ENCODE data around the gene SLC9A9.

The SLC9A9 gene

DNA sequence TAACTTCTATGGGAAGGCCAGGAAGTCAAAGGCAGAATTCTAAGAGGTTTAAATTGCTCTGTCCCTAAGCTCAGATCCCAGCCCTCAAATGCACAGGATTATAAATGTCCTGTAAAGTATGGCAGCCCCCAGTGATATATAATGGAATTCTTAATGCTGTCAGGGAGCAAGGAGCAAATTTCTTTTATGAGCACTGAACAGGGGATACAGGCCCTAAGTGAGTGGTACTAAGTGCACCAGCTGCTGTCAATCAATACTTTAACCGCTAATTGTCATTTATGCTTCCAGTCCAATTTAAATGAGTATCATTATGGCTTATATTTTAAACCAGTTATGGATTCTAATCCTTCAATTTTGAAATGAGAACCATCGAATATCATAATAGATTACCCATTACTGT, 4.7 kb downstream of the SLC9A9 start:
- DNase-seq (ENCODE audit: low spot score) = no peak

DNA sequence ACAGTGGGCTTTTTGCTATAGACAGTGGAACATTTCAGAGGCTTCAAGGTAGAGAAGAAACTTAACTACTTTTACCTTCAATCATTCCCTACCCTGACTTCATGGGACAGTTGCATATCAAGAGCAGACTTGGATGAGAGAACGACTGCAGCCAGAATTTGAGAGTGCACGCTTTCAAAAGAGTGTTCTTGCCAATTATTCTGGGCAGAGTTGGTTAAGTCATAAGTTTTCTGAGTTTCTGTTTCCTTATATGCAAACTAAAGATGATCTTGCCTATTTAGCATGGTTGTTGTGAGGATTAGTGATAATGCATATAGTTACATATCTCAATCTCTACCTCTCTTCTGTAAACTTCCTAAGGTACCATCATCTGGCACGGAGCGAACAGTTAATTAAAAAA, 7.6 kb downstream of the SLC9A9 start:
- DNase-seq (ENCODE audit: low spot score) = no peak

DNA sequence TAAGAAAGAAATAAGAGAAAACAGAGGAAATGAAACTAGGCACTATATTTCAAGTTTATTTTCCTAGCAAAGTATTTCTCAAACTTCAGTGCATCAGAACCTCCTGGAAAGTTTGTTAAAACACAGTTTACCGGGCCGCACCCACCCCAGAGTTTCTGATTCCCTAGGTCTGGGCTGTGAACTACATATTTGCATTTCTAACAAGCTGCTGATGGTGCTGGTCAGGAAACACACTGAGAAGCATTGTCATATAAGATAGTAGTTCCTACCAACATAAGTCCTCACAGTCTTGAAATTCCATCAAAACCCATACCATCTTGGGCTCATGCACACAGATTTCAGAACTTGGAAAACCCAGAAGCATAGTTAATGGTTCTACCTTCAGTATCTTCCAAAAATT, 8.3 kb downstream of the SLC9A9 start:
- no peak for DNase-seq (ENCODE audit: low spot score)

DNA sequence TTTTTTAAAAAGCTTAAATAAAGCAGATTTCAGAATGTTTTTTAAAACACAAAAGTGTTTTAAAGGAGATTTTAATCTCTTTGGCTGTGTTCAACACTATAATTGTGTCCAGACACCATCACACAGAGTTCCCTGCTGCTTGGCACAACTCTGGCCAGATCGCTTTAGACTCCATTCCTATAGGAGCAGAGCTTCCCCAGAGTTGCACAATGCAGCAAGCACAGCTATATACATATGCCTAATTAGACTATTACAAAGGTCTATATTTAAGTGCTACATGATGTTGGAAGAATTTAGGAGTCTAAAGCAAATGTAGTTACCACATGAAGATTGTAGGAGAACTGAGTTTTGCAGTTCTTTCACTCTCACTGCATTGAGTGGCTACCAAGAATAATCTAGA, 11.2 kb downstream of the SLC9A9 start:
- DNase-seq (ENCODE audit: low spot score) = no peak

DNA sequence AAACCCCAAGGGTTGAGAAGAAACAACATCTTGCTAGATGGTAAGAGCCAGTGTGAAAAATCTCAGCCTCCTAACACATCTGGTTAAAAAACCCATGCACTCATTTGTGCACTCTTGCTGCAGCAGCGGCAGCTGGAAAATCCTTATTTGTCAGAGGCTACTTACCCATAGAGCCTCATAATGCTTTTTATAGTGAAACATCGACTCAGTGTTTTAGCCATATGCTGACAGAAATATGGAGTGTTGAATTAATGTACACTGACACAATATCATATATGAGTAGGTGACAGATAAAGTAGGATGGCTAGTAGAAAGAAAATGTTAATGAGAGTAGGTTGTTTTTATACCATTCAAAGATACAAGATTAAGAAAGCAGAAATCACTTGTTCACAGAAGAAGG, 13.0 kb downstream of the SLC9A9 start:
- no peak for DNase-seq (ENCODE audit: low spot score)

DNA sequence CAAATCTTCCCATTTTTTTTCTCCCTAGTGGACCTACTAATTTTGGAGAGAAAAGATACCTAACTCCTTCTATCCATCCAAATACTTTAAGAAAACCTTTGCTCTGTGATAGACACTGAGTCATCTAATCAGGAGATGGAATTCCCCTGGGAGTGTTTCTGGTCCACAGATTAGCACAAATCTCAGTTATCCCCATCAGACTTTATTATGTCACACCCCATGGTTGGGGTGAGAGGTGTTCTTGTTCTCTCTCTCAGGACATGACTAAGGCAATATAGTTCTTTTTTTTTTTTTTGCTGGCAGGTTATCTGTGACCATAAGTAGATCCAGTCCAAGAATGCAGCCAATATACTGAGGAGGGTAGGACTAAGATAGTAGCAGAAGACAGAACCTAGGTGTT, 15.8 kb downstream of the SLC9A9 start:
- no peak for DNase-seq (ENCODE audit: low spot score)

DNA sequence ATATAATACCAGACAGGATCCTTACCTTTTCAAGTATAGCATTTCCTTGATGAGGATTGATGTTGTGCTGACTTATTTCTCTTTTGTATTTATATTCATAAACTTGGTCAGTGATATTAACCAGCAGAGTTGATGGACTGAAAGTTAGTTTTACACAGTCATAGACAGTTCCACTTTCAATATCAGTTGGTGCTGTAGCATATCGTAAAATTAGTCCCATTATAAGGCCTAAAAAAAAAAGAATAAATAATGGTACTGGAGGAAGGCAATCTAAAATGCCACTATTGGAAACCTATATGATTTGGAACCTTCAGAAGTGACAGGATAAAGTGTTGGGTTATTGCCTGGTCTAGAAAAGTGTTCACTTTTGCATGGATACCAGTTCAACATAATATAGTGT, 16.3 kb downstream of the SLC9A9 start:
- no peak for DNase-seq (ENCODE audit: low spot score)

DNA sequence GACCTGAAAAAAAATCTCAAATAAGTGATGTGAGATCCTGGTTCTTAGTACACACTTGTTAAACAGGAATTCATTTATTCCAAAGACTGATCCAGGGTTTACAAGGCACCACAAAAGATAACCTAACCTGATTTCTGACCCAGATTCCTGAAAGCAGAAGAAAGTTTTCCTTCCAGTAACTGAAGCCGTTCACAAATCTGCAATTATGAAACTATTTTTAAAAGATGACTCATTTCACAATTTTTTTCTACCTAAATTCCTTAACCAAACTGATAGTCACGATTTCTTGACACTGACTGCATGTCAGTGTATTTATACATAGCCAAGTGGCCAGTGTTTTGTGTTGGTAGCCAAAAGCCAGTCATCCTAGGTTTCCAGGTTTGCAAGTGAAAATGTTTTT, 17.1 kb downstream of the SLC9A9 start:
- DNase-seq (ENCODE audit: low spot score) = no peak

DNA sequence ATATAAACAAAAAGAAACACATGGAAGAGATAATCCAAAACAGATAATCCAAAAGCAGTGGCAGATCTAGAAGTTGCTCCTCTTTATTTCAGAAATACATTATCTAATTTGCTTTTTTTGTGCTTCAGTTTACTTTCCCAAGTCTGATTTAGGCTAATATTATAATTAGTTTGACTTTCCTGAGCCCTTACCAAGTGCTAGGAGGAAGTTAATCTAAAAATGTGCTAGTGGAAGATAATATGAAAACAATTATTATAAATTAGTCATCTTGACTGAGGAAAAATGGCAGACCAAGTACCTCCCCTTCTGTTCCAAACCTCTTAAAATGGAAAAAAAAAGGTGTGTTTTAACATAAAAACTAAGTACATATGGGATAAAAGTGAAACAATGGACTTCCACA, 17.5 kb downstream of the SLC9A9 start:
- DNase-seq (ENCODE audit: low spot score) = no peak

DNA sequence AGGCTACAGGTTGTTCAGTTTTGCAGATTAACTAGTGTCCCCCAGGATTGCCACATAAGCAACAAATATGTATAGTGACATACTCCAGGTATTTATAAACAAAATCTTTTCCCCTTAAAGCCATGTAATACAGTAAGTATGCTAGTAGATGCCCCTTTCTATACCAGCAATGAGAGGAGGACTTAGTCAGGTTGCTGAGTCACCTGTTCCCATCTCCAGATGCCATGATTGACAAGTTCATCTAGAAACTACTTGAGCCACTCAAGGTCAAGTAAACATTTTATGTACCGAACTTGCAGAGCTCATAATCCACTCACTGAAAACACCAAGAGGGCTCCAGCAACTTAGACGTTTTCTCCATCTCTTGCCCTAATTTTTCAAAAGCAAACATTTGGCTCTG, 18.2 kb downstream of the SLC9A9 start:
- no peak for DNase-seq (ENCODE audit: low spot score)

DNA sequence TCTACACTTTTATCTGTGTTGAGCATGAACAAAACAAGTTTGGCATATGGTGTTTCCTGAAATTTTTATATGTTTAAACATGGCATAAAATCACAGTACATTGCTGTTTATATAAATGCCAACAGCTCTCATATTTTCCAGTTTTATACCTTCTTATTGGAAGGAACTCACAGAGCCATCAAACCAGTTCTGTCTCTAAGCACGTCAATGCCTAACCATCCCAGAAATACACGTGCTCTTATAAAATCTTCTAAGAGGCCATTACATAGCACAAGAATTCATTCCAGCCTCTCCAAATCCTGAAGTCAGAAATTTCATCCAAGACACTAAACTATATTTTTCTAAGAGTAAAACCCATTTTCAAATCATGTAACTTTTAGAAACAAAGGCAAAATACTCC, 20.8 kb downstream of the SLC9A9 start:
- no peak for DNase-seq (ENCODE audit: low spot score)

DNA sequence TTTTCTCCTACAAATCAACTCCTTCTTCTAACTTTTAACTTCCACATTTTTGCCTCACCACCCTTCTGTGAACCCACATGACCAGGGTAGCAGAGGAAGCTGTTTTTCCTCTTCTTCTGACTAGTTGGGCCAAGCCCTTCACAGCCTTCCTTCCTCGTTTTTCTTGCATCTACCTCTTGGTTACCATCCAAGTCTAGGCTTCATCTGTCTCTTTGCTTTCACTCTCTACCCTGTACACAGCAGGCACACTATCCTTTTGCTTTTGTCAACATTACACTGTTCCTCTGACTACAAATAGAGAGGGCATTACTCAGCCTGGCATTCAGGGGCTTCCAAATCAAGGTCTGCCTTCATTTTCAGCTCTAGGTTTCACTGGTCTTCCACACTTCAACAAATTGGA, 22.0 kb downstream of the SLC9A9 start:
- no peak for DNase-seq (ENCODE audit: low spot score)

DNA sequence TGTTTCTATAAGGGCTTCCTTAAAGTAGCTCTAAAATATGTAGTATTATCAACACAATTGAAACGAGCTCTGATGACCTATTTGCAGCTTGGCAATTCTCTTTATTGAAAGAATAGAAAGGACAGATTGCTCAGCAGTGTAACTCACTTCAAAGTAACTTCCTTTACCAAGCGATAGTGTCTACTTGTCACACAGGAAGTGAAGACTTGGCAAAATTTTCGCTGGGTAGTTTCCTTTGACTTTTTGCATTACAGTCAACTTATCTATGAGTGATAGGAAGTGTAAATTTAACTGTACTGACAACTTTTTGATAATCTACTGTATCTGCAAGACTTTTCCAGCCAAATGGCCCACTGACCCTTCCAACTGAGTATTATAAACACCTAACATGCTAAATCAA, 22.8 kb downstream of the SLC9A9 start:
- no peak for DNase-seq (ENCODE audit: low spot score)

DNA sequence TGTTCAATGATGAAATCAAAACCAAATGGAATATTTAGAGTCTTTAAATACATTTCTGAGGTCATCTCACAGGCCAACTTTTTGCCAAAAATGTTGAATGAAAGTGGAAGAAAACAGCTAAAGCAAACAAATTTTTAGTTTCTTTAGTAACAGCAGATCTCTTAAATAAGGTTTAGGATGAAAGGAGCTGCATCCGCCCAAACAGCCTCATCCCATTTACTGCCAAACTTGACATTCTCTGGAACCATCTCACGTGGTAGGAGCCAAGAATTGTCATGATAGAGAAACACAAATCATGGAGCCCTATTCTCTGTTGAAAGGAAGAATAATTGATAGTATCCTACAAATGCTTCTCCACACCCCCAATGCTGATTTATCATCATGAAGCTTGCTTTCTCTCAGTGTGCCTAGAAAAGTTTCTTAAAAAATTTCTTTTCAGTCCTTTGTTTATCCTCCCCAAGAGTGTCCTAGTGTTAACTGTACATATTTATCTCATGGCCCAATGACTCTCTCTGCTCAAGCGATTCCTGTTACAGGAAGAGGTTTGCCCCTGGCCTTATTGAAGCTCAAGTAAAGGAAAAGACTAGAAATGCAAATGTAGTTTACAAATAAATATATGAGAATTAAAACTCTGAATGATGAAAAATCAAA, 23.4 kb downstream of the SLC9A9 start:
- no peak for DNase-seq (ENCODE audit: low spot score)

DNA sequence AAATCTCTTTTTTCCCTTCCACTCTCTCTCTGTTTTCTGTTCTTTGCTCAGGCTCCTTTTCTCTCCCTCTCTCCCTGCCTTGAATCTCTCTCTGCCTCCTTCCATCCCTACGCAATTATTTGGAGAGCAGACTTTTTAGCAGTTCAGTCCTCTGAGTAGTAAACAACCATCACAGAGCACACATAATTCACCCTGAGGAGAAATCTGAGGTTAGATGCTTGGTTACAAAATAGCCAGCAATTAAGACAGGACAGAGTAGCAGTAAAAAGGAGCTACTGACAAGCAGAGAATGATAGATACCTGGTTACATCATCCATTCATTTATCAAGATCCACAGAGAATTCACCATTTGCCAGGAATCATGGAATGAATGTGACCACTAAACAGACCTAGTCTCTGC, 25.5 kb downstream of the SLC9A9 start:
- DNase-seq (ENCODE audit: low spot score) = no peak

DNA sequence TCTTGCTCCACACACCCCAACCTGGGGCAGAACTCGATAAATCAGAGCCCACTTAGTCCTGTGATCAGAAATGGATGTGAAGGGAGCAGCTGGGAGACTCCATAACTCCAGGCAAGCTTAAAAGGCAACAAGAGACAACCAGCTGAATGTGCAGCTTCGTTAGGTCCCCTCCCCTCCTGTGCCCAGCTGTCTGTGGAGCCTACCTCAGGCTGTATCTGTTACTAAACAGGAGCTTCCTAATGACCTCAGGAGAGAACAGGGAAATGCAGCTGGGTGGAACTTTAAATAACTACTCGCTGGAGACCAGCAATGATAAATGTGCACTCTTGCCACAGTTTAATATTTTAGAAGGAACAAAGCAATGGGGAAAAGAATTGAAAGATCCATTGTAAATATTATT, 25.9 kb downstream of the SLC9A9 start:
- DNase-seq (ENCODE audit: low spot score) = no peak

DNA sequence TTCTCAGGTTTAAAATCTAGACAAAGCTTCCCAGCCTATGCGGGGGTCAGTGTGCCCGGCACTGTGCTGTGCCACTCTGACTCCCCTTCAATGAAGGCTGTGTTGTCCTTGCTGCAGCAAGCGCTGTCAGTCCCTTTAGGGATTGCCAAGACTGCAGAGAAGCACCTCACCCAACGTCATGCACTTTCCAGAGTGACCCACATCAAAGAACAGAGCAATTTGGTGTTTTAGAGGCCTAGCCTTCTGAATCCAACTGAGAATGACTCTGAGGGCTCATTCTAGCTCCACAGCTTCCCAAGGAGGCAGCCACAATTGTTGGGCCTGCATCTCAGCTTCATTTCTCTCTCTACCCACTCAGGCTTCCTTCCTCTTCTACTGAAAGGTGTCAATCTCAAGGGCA, 26.4 kb downstream of the SLC9A9 start:
- DNase-seq (ENCODE audit: low spot score) = no peak

DNA sequence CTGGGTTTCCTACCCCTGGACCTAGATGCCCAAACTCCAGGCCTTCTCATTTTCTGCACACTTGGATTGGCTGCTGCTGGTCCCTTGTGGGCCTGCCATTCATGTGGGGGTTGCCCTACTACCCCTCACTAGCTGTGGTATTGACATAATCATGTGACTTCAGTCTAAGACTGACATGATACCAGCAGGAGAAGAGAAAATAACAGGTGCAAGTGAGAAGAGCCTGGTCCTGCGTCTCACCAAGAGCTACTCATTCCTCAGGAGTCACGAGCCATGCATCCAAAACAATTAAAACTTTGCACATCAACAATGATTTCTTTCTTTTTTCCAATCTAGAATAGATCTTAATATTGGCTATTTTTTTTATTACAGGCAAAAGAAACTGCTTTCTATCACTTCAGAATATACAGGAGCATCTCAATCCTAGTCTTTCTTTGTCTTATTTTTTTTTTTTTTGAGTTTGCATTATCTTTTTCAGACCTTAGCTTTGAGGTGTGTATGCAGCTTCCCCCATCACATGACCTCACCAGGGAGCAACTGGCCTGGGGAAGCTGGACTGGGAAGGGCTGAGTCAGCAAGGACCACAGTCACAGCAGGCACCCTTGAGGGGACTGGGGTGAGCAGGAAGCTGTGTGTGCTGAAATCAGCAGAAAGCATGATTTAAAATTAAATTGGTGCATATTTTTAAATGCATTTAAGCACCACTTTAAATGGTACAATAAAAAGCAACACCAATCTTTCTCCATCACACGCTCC, 27.6 kb downstream of the SLC9A9 start:
- DNase-seq (ENCODE audit: low spot score) = no peak

DNA sequence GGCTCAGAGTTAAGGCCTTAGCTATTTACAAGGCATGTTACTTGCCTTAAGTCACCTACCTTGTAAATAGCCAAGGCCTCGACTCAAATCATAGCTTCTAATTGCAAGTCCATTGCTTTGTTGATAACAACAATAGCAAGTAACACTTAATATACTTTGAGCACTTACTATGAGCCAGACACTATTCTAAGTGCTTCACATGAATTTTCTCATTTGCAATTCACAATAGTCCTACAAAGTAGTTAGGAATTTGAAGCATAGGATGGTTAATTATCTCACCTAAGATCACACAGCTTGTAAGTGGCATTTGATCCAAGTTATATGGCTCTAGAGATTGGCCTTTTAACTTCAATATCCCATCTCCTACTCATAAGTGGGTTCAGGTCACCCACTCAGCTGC, 28.4 kb downstream of the SLC9A9 start:
- no peak for DNase-seq (ENCODE audit: low spot score)

DNA sequence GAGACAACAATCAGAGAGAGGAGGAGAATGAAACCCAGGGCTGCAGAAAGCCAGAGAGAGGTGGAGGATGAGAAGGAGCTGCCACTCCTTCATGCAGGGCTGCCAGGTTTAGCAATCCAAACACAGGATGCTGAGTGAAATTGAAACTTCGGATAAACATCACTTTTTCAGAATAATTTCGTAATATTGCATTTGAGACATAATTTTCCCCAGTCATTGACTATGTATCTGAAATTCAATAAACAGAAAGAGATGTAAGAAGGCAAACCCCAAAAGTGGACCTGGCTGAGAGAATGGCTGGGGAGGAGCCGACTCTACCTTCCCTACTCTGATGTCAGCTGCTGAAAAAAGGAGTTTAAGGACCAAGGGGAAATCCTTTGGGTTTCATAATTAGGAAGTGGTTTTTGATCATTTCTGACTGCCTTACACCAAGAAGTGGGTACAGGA, 33.8 kb downstream of the SLC9A9 start:
- no peak for DNase-seq (ENCODE audit: low spot score)

DNA sequence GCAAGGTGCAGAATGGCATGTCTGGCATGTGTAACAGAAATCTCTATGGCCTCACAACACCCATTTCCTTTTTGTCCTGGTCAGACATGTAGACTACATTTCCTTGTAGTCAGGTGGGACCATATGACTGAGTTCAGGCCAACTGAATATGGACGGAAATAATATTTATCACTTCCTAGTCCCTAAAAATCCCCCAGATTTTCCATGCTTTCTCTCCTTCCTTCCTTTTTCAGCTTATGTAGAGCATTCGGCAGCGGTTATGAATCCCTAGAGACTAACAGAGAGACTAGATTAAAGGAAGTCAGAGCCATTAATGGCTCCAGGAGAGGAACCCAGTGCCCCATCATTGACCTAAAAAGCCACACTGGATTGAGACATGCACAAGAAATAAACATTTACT, 35.8 kb downstream of the SLC9A9 start:
- DNase-seq (ENCODE audit: low spot score) = no peak

DNA sequence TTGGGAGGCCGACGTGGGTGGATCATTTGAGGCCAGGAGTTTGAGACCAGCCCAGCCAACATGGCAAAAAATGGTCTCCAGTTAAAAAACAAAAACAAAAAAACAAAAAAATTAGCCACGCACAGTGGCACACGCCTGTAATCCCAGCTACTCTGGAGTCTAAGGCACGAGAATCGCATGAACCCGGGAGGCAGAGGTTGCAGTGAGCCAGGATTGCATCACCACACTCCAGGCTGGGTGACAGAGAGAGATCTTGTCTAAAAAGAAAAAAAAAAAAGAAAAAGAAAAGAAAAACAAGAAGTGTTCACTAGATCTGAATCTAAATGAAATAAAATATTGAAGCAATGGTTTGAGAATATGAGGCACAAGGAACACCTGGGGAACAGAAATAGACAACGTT, 36.7 kb downstream of the SLC9A9 start:
- DNase-seq (ENCODE audit: low spot score) = no peak

DNA sequence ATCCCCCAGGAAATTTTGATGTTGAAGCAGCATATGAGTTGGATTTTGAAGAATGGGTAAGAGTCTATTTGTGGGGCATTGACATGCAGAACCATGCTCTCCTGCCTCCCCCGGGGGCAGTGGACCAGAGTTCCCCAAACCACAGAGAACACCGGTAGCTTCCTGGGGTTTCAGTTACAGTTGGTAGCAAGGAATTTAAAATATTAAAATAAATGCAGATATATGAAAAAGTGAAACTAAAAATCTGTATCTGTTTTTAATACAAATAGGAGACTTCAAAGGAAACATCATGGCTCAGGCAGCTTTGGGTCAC, 37.4 kb downstream of the SLC9A9 start:
- DNase-seq (ENCODE audit: low spot score) = no peak

Measured in HuH-7.5 (cell line).